NCI-H345 (cell line): Measurements from ENCODE around the gene SLC16A4.
"Not testable (repeated sequence)": the region's sequence is repeated elsewhere in the genome, so short reads cannot be mapped to it uniquely, and the experiment has no call there.

Experiments used
- DNase-seq: peaks from one replicate; lab custom pipeline; 2025; lab: John Stamatoyannopoulos, UW

SLC16A4 gene

DNA sequence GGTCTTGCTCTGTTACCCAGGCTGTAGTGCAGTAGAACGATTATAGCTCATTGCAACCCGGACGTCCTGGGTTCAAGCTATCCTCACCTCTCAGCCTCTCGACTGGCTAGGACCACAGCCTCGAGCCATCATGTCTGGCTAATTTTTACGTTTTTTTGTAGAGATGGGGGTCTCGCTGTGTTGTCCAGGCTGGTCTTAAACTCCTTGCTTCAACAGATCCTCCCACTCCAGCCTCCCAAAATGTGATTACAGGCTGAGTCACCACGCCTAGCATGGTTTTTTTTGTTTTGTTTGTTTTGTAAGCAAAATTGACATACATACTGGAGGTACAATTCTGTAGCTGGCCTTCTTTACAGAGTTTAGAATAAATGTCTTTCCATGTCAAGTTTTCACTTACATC, 17.7 kb upstream of the SLC16A4 start:
- no peak for DNase-seq

DNA sequence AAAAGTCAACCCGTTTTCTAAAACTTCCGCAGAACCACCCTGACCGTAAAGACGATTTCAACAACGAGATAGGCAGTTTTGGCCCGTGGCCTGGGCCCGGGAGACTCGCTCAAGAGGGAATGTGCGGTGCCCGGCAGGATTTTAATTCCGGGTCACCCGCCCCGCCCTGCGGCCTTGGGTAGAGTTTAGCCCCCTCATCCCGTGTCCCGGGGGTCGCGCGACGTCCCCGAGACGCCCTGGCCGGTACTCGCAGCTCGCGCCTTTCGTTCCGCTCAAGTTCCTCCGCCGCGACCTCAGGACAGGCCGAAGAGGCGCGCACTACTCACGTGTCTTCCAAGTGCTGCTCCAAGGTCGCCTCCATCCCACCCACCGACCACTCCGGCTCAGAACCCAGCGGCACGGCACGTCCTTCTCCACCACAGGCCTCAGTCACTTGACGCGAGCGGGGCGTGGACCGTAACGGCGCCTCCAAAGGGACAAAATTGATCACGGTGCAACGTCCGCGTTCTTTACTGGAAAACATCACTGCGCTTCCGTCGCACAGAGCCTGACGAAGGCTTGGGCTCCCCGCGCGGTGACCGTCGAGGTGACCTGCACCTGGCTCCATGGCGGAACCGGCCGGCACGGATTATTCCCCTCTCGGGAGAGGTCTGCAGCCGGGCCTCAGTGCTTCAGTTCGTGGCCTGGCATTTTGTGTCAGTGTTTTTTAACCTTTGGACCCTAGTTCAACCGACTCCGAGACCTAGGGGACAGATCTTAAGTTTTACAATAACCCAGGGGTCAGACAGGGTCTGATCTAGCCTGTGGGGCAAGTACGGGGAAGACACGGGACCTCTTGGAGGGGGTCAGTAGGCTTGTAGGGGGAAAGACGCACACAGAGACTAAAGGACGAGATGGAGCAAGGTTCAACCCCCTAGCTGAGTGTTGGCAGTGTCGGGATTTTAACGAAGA, 16.7 kb upstream of the SLC16A4 start, which contains the start of gene LAMTOR5:
Gene LAMTOR5, minus strand, starts transcription at position 435 of the 951 bp plus-strand sequence. Its CDS starts 74 bp downstream, at position 361.
- DNase-seq: peak; percentile 89

DNA sequence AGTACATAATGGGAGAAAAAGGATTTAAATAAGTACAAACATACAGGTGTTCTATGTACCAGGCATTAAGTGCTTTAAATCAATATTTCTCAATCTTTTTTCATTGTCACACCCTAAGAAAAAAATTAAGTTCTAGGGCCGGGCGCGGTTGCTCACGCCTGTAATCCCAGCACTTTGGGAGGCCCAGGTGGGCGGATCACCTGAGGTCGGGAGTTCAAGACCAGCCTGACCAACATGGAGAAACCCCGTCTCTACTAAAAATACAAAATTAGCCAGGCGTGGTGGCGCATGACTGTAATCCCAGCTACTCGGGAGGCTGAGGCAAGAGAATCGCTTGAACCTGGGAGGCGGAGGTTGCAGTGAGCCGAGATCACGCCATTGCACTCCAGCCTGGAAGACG, 15.6 kb upstream of the SLC16A4 start:
- DNase-seq: not testable (repeated sequence)

DNA sequence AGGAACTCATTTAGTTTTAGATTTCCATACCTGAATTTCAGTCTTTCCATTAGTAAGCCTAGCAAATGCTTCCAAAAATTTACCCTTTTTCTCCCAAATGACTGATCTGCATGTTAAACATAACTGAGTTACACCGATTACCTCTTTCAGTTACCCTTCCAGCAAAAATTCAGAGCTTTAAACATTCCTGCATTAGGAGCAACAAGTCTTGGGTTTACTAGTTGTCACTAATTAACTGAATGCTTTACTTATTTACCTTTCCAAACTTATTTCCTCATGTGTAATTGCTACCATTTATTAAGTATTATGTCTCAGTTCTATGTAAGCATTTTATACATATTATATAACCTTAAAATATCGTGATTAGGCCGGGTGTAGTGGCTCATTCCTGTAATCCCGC, 13.6 kb upstream of the SLC16A4 start:
- DNase-seq: no peak

DNA sequence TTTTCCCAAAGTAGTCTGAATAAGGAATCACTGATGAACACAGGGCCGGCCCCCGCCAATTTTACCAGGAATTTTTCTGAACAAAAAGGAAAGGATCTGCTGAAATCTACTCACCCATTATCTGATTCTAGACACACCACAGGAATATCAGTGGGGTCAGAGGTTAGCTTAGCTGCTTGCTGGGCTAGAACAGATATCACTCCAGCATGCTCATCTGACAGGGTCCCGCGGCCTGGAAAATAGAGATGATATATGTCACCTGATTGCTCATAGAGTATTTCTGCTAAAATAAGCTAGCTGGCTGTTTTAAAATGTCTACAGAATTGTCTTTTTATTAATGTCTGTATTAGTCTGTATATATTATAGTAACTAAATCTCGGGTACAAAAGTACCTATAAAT, 13.0 kb upstream of the SLC16A4 start:
- DNase-seq: no peak

DNA sequence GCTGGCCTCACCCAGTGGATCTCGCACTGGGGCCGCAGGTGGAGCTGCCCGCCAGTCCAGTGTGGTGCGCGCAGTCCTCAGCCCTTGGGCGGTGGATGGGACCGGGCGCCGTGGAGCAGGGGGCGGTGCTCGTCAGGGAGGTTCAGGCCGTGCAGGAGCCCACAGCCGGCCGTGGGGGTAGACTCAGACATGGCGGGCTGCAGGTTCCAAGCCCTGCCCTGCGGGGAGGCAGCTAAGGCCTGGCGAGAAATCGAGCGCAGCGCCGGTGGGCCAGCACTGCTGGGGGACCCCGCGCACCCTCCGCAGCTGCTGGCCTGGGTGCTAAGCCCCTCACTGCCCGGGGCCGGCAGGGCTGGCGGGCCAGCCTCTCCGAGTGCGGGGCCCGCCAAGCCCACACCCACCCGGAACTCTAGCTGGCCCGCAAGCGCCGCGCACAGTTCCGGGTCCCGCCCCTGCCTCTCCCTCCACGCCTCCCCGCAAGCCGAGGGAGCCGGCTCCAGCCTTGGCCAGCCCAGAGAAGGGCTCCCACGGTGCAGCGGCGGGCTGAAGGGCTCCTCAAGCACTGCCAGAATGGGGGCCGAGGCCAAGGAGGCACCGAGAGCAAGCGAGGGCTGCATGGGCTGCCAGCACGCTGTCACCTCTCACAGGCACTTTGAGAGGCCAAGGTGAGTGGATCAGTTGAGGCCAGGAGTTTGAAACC, 5.6 kb upstream of the SLC16A4 start:
- not testable (repeated sequence) for DNase-seq

DNA sequence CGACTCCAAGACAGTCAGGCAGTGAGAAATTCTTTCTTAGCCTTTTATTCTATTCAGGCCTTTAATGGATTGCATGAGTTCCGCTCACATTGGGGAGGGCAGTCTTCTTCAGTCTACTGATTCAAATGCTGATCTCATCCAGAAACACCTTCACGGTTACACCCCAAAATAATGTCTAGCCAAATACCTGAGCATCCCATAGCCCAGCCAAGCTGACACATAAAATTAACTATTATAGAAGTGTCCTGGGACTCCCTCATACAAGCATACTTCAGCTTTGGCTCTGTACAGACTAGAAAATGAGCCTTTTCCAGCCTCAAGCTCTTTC, 3.6 kb upstream of the SLC16A4 start:
- no peak for DNase-seq

DNA sequence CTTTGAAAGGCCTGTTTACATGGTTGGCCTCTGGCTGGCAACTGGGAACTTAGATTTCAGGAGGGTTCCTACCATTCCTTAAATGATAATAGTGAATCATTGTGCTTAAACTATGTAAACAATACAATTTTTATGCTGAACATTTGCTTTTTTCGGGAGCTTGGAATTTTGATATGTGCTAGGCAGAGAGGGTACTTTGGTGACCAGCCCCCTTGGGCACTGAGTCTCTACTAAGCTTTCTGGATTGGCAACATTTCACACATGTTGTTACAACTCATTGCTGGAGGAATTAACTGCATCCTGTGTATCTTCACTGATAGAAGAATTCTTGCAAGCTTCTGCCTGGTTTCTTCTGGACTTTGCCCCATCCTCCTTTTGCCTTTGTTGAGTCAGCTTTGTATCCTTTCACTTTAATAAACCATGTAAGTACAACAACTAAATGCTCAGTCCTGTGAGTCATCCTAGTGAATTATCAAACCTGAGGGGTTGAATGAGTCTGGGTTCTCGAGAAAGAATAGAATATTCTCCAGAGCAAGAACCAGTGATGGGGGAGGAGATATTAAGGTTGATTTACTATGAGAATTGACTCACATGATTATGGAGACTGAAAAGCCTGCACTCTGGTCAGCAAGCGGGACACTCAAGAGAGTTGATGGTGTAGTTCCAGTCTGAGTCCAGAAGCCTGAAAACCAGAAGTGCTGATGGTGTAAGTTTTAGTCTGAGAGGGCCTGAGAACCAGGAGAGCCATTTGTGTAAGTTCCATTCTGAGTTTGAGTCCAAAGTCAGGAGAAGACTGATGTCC, 3.1 kb upstream of the SLC16A4 start:
- no peak for DNase-seq

DNA sequence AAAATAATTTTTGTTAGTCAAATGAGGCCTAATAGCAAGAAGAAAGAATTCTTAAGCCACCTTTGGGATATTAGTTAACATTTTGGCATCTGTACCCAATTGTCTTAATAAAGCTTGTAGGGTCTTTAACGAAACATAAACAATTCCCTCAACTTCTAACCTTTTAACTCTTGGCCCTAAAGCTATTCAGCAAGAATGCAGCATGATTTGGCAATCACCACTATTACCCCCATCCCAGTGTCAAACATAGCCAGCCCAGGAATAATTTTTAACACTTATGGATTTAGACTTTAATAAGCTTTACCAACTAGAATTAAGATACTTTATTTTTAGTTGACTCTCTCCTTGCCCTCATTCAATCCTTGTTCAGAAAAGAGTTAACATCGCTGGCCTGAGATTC, 2.5 kb upstream of the SLC16A4 start:
- DNase-seq: no peak

DNA sequence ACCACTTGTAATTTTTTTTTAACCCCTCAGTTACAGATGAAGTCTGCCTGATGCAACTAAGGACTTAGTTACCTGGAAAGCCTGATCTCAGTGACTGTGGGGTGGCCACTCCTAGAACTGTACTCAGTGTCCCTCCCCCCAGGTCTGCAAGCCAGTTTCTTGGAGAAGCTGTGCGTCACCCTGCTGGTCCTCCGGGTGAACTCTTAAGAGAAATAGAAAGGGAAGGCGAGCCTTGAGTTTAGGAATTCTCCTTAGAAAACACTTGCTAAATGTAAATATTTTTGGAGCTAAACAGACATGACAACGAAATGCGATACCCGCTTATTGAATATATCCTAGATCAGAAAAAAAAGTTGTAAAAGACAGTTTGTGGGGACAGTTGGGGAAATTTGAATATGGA, 730 bp downstream of the SLC16A4 start:
- DNase-seq: no peak

DNA sequence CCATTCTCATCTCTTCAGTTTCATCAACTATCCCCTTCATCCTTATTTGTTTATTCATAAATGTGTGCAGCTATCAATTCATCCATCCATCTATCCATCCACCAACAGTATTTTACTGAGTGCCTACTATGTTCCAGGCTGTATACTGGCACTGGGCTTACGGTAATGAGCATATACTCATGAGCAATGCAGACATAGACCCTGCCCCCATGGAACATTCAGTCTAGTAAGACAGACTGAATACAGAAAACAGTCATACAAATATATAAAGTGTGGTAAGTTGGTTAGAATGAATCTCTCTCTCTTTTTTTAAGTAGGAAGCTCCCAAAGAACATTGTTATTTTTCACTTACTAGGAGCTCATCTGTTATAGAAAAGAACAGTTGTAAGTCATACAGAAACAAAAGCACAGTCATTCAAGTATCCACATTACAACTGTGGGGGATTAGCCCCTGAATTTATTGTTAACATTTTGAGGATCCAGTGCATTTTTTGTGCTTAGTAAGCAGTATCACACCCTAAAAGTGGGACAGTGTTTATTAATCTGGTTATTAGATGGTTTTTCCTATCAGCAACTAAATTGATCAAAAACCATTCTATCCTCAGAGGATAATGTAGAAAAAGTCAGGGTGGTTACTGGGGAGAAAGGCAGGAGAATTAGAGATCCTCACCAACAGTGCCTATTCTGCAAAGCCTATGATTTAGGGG, 3.6 kb downstream of the SLC16A4 start:
- DNase-seq: no peak

DNA sequence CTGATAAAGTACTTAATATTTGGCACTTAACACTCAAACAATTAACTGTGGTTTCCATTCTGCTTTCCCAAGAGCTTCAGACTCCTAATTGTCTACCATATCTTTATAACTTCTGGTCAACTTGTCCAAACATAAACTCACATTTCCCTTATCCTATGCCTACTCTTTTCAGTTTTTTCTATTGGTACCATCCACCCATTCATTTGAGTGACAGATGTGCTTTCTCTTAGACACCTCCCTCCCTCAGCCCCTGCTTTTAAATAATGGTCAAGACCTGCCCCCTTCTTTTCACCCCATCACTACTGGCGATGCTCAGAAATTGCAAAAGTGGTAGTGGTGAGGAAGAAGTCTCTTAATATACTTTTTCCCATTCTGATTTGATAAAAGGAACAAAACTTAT, 5.5 kb downstream of the SLC16A4 start:
- DNase-seq: no peak

DNA sequence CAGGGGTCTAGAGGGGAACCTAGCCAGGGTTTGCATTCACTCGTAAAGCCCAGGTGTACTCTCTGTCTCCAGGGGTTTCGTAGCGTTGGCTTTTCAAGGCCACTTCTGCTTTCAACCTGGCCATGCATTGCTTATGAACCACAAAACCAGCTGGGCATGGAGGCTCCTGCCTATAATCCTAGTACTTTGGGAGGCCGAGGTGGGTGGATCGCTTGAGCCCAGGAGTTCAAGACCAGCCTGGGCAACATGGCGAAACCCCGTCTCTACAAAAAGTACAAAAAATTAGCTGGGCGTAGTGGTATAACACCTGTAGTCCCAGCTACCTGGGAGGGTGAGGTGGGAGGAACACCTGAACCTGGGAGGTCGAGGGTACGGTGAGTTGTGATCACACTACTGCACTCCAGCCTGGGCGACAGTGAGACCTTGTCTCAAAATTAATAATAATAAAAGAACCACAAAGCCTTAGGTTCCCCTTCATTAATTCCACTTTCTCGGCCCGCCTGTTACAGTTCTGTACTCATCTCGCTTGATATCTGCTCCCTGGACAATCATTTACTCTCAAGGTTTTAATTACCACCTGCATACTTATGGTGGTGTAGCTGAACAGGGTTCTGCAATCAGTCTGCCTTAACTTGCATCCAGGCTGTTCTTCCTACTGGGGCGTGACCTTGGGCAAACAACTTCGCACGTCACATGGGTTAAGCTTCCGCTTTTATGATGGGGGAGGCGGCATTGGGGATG, 6.1 kb downstream of the SLC16A4 start:
- no peak for DNase-seq

DNA sequence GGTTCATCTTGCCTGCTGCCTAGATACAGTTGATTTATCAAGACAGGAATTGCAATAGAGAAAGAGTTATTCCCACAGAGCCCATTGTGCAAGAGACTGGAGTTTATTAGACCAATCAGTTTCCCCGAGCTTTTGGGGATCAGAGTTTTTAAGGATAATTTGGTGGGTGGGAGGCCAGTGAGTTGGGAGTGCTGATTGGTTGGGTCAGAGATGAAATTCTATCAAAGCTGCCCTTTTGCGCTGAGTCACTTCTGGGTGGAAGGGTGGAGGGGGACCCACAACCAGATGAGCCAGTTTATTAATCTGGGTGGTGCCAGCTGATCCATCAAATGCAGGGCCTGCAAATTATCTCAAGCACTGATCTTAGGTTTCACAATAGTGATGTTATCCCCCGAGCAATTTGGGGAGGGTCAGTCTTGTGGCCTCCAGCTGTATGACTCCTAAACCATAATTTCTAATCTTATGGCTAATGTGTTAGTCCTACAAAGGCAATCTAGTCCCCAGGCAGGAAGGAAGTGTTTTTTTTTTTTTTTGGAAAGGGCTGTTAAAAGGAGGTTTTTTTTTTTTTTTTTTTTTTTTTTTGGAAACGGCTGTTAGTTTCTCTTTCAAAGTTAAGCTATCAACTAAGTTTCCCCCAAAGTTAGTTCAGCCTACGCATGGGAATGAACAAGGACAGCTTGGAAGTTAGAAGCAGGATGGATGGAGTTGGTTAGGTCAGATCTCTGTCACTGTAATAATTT, 7.4 kb downstream of the SLC16A4 start:
- DNase-seq: no peak

DNA sequence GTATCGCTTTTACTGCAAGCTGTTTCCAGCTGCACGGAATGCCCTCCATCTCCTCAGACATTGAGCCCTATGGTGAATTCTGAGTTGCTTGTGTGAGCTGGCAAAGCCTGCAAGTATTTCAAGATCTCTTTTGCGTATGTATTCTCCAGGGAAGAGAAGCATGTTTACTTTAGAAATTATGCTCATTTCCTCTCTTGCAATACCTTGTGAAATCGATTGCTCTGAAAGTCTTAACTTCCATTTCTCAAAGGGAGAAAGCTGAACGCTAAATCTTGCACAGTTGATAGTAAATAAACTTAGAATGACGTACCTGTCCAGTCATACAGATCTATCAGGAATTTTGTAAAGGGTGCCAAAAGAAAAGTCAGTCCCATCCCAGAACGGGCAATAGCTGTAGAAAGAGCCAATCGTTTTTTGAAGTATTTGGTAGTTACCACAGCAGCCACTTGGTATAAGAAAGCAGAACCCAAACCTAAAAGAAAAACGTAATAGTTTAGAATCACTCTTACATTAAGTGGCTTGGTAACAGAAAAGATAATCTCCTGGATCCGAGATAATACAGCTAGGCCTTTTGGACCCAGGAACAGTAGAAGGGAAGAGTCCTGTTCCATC, 10.0 kb downstream of the SLC16A4 start:
- DNase-seq: no peak

DNA sequence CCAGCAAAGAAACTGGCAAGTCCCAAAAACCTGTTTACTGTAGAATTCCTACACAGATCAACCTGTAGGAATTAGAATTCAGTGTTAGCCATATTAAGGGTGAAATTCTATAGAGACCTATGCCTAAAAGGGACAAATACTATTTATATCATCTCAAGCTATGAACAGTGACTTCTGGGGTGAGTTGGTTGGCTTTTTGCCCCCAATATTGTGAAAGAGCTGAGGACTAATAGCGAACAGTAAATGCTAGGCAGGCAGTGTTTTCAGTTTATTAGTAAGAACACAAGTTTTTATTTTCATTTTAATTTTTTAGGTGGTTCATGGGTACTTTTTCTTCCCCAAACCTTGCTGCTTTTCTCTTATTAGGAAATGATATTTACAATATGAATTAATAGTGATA, 15.3 kb downstream of the SLC16A4 start:
- no peak for DNase-seq

DNA sequence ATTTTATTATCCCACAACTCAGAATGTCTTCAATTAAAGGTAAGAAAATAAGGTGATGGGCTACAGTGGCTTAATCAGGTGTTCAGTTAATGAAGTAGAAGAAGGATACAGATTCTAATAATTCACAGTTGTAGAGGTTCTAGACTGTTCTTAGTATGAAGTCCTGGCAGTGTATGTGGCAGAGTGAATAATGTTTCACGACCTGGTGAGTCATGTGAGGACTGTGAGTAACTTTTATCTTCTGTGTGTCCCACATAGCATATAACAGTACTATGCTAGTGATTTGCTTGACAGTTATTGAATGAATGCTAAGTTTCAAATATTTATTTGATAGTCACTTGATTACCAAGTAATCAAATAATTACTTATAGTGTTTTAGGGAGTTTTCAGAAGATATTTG, 20.0 kb downstream of the SLC16A4 start:
- DNase-seq: no peak

DNA sequence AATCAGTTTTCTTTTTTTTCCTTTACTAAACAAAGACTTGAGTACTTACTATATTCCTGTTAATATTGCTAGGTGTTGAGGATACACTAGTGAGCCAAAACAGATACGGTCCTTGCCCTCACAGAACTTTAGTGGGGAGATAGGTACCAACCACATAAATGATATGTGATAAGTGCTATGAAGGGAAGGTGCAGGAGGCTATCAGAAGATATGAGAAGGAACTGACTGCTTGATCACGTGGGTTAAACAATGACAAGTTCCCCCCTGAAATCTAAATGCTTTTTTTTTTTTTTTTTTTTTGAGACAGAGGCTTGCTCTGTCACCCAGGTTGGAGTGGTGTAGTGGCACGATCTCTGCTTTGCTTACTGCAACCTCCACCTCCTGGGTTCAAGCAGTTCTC, 26.6 kb downstream of the SLC16A4 start:
- no peak for DNase-seq

DNA sequence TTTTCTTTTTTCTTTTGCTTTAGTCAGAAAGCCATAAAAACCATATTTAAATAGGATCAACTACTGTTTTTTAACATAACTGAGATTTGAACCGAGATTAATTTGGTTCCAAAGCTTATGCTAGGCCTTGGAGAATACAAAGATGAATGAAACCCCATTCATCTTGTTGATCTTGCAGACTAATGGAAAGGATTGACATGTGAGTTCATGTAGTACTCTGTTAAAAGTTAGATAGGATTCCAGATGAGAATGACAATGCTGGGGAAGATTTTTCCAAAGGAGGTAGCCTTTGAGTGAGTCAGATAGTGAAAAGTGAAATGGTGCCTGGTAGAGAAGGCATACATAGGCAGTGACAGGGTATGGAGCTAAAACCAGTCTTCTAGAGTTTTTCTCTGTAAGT, 29.0 kb downstream of the SLC16A4 start:
- DNase-seq: no peak

DNA sequence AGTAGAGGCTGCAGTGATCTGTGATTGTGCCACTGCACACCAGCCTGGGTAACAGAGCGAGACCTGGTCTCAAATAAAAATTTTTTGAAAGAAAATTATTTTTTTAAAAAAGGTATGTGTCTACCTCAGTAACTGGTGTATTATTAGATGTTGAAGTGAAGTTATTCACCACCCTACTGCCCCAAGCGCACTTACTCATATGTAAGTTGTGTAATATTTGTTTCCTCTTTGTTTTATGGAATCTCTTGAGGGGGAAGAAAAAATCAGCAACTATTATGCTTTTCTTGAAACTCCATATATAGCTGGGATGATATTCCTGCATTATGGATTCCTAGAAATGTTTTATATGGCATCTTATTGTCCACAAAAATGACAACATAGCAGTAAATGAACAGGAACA, 30.4 kb downstream of the SLC16A4 start:
- DNase-seq: no peak
